Caco-2 (cell line): ENCODE measurements around the gene SNN. TPM values are rescaled to one million over a fixed set of nuclear protein-coding genes. Genes with fewer than 3 reads are reported as not detected.
A peak's percentile ranks its signal among the peaks of the same experiment; 100 is the strongest.

Source experiments
- BruUV-seq: library from RNA; stranded (reverse); fragments of 400-500 nt; replicated peaks from 2 replicates; lab custom pipeline; 2021; lab: Mats Ljungman, UMichigan
- CTCF ChIA-PET: fragments of 300-600 bp; sonication (Branson Sonifier 250); formaldehyde crosslinking; loops from one replicate; lab custom pipeline; 2022; ENCODE audit warnings: antibody characterized with exemption; lab: Charles Lee
- POLR2A ChIA-PET: fragments of 300-600 bp; sonication (Branson Sonifier 250); formaldehyde crosslinking; loops from one replicate; lab custom pipeline; 2022; ENCODE audit warnings: antibody characterized with exemption; lab: Charles Lee
- DNase-seq, 2 experiments: peaks; one replicate each; pipeline versions ENCODE4 v3.0.0 to v3.0.0-alpha.2; 2020 to 2022
- H3K27me3 ChIP-seq: replicated peaks from 2 replicates; pipeline ENCODE4 v1.6.0; 2011; ENCODE audit warnings: low read length; ENCODE audit not compliant: control insufficient read depth, insufficient read depth
- H3K36me3 ChIP-seq: 2 replicates; pipeline ENCODE4 v1.5.1; 2011; ENCODE audit warnings: low read length; ENCODE audit not compliant: control insufficient read depth, insufficient read depth
- H3K4me1 ChIP-seq: fragments of 250-450 bp; sonication (Bioruptor Pico); 2 replicates; pipeline ENCODE4 v1.5.1; 2020; ENCODE audit warnings: mild to moderate bottlenecking
- H3K4me3 ChIP-seq: 2 replicates; pipeline ENCODE4 v1.5.1; 2011; ENCODE audit warnings: low read depth, mild to moderate bottlenecking, control low read depth, low read length
- H3K9me3 ChIP-seq: fragments of 250-450 bp; sonication (Bioruptor Pico); 2 replicates; pipeline ENCODE4 v1.5.1; 2020; ENCODE audit warnings: mild to moderate bottlenecking, moderate library complexity
- H3K27ac Mint-ChIP-seq: one replicate; pipeline ENCODE4 v1.8.0; 2022; ENCODE audit warnings: mixed read lengths; ENCODE audit not compliant: unreplicated experiment
- H3K27me3 Mint-ChIP-seq: one replicate; pipeline ENCODE4 v1.8.0; 2022; ENCODE audit warnings: mixed read lengths; ENCODE audit not compliant: insufficient read depth, unreplicated experiment
- H3K36me3 Mint-ChIP-seq: one replicate; pipeline ENCODE4 v1.8.0; 2022; ENCODE audit warnings: mild to moderate bottlenecking, mixed read lengths; ENCODE audit not compliant: insufficient read depth, unreplicated experiment
- H3K4me1 Mint-ChIP-seq: one replicate; pipeline ENCODE4 v1.8.0; 2022; ENCODE audit warnings: low read depth, mixed read lengths; ENCODE audit not compliant: unreplicated experiment
- H3K4me3 Mint-ChIP-seq: one replicate; pipeline ENCODE4 v1.8.0; 2022; ENCODE audit warnings: mild to moderate bottlenecking, moderate library complexity, mixed read lengths; ENCODE audit not compliant: unreplicated experiment
- H3K9me3 Mint-ChIP-seq: one replicate; pipeline ENCODE4 v1.8.0; 2022; ENCODE audit warnings: mixed read lengths; ENCODE audit not compliant: unreplicated experiment
- CTCF ChIP-seq, 2 experiments: fragments of 200-600 bp in 1 of 2; IDR thresholded peaks; 1 replicate in 1 of 2; 2 replicates in 1 of 2; pipeline versions ENCODE4 v1.5.1 to v1.8.0; 2011 to 2022; ENCODE audit warnings: antibody characterized with exemption in 1 of 2, control low read depth in 1 of 2, inconsistent platforms in 1 of 2, low read depth in 1 of 2, low read length in 1 of 2, mild to moderate bottlenecking in 1 of 2, moderate library complexity in 1 of 2; ENCODE audit not compliant: insufficient read depth in 1 of 2, severe bottlenecking in 1 of 2, unreplicated experiment in 1 of 2
- intact Hi-C: fragments of 100-400 bp; cut with micrococcal nuclease; formaldehyde crosslinking; loops from one replicate; pipeline ENCODE4 v1.10.0; 2022; ENCODE audit not compliant: unreplicated experiment
- total RNA-seq: library from RNA; stranded (reverse); gene quantifications from 2 replicates; pipeline ENCODE4 v1.2.3, GENCODE V29; 2022

The SNN gene
- total RNA-seq, 1 experiment from 2014 or later: 12.8 TPM

- Histone ChIP-seq H3K4me1 (peaks cover 13% of the 10 kb centered on the region), H3K27me3 (no peaks in the 10 kb centered on the region), H3K4me3 (no peak overlapping the region), H3K9me3 (no peaks in the 10 kb centered on the region), H3K36me3 (peaks cover 5% of the 10 kb centered on the region)
- peaks cover 37% of the 10 kb centered on the region for H3K36me3 Mint-ChIP-seq
- CTCF ChIA-PET: interaction anchor here (0.7 kb wide), 1 partner anchor 130 kb away, joined by 4 read pairs; no protein-coding TSS in a partner anchor
- no peaks in the 10 kb centered on the region for H3K27me3 Mint-ChIP-seq
- H3K4me1 Mint-ChIP-seq: peaks cover 6% of the 10 kb centered on the region
- H3K9me3 Mint-ChIP-seq: no peaks in the 10 kb centered on the region
- intact Hi-C loops: loop anchor here (1.0 kb wide), 1 partner anchor 38 kb away; no protein-coding TSS in a partner anchor
- no peak overlapping the region for H3K4me3 Mint-ChIP-seq
- H3K27ac Mint-ChIP-seq: peak overlapping the region; percentile 44
- no TSS peak for BruUV-seq
- POLR2A ChIA-PET: no interaction called here
- peak; percentile 69 to 81 for DNase-seq
- peak in 1 of 2 experiments; percentile 3 for TF ChIP-seq CTCF (IDR thresholded peaks at IDR 0.05; ENCODE audit: insufficient read depth in 1 of 2, low read depth in 1 of 2, low read length in 1 of 2, severe bottlenecking in 1 of 2, unreplicated experiment in 1 of 2)
These were observed 7.6 kb downstream of the SNN start for GRCh38 chr16:11675561-11676511.

- Histone ChIP-seq H3K27me3 (no peaks in the 10 kb centered on the region), H3K4me3 (no peak overlapping the region), H3K9me3 (no peaks in the 10 kb centered on the region), H3K4me1 (peaks cover 13% of the 10 kb centered on the region), H3K36me3 (peaks cover 5% of the 10 kb centered on the region)
- intact Hi-C loops: loop anchor here (1.0 kb wide), 1 partner anchor 38 kb away; no protein-coding TSS in a partner anchor
- no peak for TF ChIP-seq CTCF (IDR thresholded peaks at IDR 0.05; ENCODE audit: insufficient read depth in 1 of 2, low read depth in 1 of 2, low read length in 1 of 2, severe bottlenecking in 1 of 2, unreplicated experiment in 1 of 2)
- Mint-ChIP-seq H3K9me3 (no peaks in the 10 kb centered on the region), H3K27ac (no peak overlapping the region), H3K4me3 (no peak overlapping the region), H3K4me1 (peaks cover 6% of the 10 kb centered on the region), H3K36me3 (peaks cover 45% of the 10 kb centered on the region), H3K27me3 (no peaks in the 10 kb centered on the region)
- DNase-seq: no peak
- ChIA-PET CTCF (no interaction called here), POLR2A (no interaction called here)
- no TSS peak for BruUV-seq
These were observed 8.5 kb downstream of the SNN start for GRCh38 chr16:11676799-11677198.

GRCh38 chr16:11677451-11677951 is 9.2 kb downstream of the SNN start:
- Mint-ChIP-seq H3K4me3 (no peak overlapping the region), H3K4me1 (peaks cover 6% of the 10 kb centered on the region), H3K36me3 (peaks cover 46% of the 10 kb centered on the region), H3K9me3 (no peaks in the 10 kb centered on the region), H3K27me3 (no peaks in the 10 kb centered on the region), H3K27ac (no peak overlapping the region)
- Histone ChIP-seq H3K4me3 (no peak overlapping the region), H3K27me3 (no peaks in the 10 kb centered on the region), H3K9me3 (no peaks in the 10 kb centered on the region), H3K36me3 (peaks cover 5% of the 10 kb centered on the region), H3K4me1 (peaks cover 13% of the 10 kb centered on the region)
- no peak for TF ChIP-seq CTCF (IDR thresholded peaks at IDR 0.05; ENCODE audit: insufficient read depth in 1 of 2, low read depth in 1 of 2, low read length in 1 of 2, severe bottlenecking in 1 of 2, unreplicated experiment in 1 of 2)
- CTCF ChIA-PET: no interaction called here
- POLR2A ChIA-PET: no interaction called here
- no TSS peak for BruUV-seq
- no peak for DNase-seq
- intact Hi-C loops: no loop called here
